GM06990 (cell line): ENCODE data around the gene IQGAP3.

ENCODE experiments used
- DNase-seq: peaks from one replicate; pipeline ENCODE4 v3.0.0-alpha.2; 2011; ENCODE audit not compliant: insufficient read length; ENCODE audit errors: extremely low read depth
- H3K27me3 ChIP-seq: replicated peaks from 2 replicates; pipeline ENCODE4 v1.6.0; 2011; ENCODE audit warnings: low read length; ENCODE audit not compliant: control insufficient read depth, insufficient read depth
- H3K36me3 ChIP-seq: 2 replicates; pipeline ENCODE4 v1.5.1; 2011; ENCODE audit warnings: low read length; ENCODE audit not compliant: control insufficient read depth, insufficient read depth
- H3K4me3 ChIP-seq: replicated peaks from 2 replicates; pipeline ENCODE4 v1.5.1; 2011; ENCODE audit warnings: low read depth, mild to moderate bottlenecking, control low read depth, low read length
- TF ChIP-seq, protein P1 (sequence below): IDR thresholded peaks from 2 replicates; pipeline ENCODE4 v1.5.1; 2011; ENCODE audit warnings: low read length, control low read depth, mild to moderate bottlenecking, inconsistent platforms; ENCODE audit not compliant: insufficient read depth, poor library complexity, severe bottlenecking

The IQGAP3 gene

DNA sequence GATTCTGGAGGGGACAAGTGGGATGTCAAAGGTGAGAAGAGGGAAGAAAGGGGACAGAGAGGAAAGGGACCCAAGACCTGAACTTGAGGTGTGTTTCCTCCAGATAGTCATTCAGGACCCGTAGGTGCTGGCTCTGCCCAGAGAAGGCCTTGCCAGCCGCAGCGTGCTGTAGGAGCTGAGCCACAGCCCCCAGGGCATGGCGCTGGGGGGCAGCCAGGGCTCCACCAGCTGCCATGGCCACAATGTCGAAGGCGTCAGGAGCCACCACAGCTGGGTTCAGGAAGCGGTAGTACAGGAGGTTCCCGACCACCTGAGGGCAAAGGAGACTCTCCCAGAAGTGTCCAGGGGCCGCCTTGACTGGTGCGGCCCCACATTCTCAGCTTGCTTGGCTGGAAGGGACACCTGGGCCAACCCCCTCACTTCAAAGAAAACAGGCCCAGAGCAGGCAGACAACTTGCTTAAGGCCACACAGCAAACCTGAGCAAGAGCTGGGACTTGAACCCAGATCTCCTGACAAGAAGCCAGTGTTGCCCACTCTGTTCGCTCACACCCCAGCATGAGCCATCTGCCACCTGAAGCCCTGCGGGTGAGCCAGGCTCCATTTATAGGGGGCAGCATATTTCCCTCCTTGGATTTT is 37.8 kb downstream of the IQGAP3 start:
- no peak for DNase-seq
- Histone ChIP-seq H3K36me3 (peaks cover 4% of the 10 kb centered on the region), H3K4me3 (no peak overlapping the region), H3K27me3 (no peaks in the 10 kb centered on the region)
- TF ChIP-seq, protein P1, sequence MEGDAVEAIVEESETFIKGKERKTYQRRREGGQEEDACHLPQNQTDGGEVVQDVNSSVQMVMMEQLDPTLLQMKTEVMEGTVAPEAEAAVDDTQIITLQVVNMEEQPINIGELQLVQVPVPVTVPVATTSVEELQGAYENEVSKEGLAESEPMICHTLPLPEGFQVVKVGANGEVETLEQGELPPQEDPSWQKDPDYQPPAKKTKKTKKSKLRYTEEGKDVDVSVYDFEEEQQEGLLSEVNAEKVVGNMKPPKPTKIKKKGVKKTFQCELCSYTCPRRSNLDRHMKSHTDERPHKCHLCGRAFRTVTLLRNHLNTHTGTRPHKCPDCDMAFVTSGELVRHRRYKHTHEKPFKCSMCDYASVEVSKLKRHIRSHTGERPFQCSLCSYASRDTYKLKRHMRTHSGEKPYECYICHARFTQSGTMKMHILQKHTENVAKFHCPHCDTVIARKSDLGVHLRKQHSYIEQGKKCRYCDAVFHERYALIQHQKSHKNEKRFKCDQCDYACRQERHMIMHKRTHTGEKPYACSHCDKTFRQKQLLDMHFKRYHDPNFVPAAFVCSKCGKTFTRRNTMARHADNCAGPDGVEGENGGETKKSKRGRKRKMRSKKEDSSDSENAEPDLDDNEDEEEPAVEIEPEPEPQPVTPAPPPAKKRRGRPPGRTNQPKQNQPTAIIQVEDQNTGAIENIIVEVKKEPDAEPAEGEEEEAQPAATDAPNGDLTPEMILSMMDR: no peak

DNA sequence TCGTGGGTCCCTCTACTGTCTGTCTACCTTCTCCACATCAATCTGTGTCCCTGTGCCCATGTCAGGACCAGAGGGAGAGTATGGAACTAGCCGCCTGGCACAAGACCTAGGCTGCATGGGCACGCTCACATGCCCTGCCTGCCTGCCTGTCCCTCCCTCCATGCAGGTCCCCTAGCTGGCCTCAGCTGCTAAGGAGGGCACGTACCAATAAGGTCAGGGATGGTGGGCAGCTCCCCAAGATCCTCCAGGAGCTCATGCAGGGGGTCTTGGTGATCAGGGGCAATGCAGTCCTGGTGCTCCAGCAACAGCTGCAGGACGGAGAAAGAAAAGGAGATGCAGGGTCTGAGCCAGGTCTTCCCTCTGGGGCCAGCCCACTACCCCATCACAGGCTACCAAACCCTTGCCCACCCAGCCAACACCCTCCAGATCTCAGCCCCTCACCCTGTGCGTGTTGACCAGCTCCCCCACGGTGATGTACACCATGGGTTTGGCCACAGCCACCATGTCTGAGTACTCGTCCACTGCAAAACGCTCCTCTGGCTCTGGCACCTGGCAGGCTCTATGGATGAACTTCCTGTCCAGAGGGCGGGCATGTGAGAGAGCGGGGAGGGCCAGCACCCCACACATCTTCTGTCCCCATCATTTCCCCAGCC is 38.7 kb downstream of the IQGAP3 start:
- no peak for DNase-seq
- TF ChIP-seq, protein P1: no peak
- H3K27me3 ChIP-seq: no peaks in the 10 kb centered on the region
- H3K4me3 ChIP-seq: no peak overlapping the region
- H3K36me3 ChIP-seq: peaks cover 4% of the 10 kb centered on the region

DNA sequence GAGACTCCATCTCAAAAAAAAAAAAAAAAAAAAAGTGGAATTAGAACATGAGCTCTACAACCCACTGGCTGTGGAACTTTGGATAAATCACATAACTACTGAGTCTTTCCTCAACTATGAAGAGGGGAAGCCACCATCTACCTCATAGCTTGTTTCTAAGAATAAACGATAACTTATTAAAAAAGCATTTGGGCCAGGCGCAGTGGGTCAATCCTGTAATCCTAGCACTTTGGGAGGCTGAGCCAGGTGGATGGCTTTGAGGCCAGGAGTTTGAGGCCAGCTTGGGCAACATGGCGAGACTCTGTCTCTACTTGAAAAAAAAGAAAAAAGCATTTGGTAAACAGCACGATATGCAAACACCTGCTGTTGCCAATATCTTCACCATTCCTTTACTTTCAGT is 40.0 kb downstream of the IQGAP3 start:
- DNase-seq: no peak
- H3K36me3 ChIP-seq: peaks cover 6% of the 10 kb centered on the region
- no peaks in the 10 kb centered on the region for H3K27me3 ChIP-seq
- TF ChIP-seq, protein P1: no peak
- H3K4me3 ChIP-seq: no peak overlapping the region

DNA sequence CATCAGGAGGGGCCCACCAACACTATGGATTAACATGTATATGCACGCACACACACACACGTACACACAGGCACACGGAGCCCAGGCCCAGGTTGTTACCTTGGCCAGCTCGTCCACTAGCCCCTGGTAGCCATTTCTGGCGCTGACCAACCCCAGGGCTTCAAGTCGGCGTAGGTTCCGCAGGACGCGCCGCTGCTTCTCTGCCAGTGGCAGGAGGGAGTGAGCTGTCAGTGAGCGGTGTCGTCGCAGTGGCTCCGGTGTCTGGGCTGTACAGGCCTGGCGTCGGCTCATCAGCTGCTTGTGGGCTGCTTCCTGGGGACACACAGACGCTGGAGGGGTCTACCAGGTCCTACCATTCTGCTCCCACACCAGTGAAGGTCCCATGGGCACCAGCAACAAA is 42.4 kb downstream of the IQGAP3 start:
- no peak overlapping the region for H3K4me3 ChIP-seq
- no peak for DNase-seq
- H3K27me3 ChIP-seq: no peaks in the 10 kb centered on the region
- TF ChIP-seq, protein P1: no peak
- H3K36me3 ChIP-seq: peaks cover 6% of the 10 kb centered on the region

DNA sequence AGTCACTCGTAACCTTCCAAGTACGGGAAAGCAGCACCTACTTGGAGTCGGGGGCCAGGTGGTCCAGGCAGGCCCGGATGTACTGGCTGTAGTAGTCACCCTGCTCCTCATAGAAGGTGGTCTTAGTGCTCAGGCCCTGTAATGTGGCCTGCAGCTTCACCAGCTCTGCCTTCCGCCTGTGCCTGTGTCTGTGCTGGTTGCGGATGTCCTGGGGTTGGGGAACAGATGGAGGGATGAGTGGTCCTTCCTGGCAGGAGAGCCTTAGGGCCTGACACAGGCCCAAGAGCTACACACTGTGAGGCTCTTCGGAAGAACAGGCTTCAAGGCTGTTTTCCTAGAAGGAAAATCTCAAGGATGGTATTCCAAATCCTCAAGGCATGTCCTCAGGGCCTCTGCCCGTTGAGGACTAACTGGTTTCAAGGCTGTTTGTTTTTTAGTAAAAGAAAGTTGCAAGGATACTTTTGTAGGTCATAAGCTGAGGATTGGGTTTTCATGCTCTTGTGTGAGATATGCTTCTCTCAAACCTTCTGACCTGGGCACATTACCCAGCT is 43.4 kb downstream of the IQGAP3 start:
- Histone ChIP-seq H3K4me3 (no peak overlapping the region), H3K36me3 (peaks cover 6% of the 10 kb centered on the region), H3K27me3 (no peaks in the 10 kb centered on the region)
- no peak for DNase-seq
- TF ChIP-seq, protein P1: no peak
